ENCODE measurements around the gene FAM210B.
A peak's percentile ranks its signal among the peaks of the same experiment; 100 is the strongest.
"Not testable (repeated sequence)": the region's sequence is repeated elsewhere in the genome, so short reads cannot be mapped to it uniquely, and the experiment has no call there.

FAM210B gene

GRCh38 chr20:56393653-56394052 is 34.9 kb downstream of the FAM210B start:
- no peak for DNase-seq

- DNase-seq = no peak
Observed at GRCh38 chr20:56395166-56395565, 36.4 kb downstream of the FAM210B start.

- peak; percentile 73 for DNase-seq
Observed at GRCh38 chr20:56400001-56400640, 41.3 kb downstream of the FAM210B start.

GRCh38 chr20:56403465-56403864 is 44.7 kb downstream of the FAM210B start:
- DNase-seq = no peak

GRCh38 chr20:56405356-56405755 is 46.6 kb downstream of the FAM210B start:
- not testable (repeated sequence) for DNase-seq

GRCh38 chr20:56406910-56407309 is 48.1 kb downstream of the FAM210B start:
- no peak for DNase-seq

- DNase-seq = no peak
Observed at GRCh38 chr20:56409521-56409920, 50.7 kb downstream of the FAM210B start.

GRCh38 chr20:56409956-56410355 is 51.2 kb downstream of the FAM210B start:
- DNase-seq = no peak

- DNase-seq = not testable (repeated sequence)
Observed at GRCh38 chr20:56411287-56411686, 52.5 kb downstream of the FAM210B start.

- DNase-seq = peak; percentile 43
Observed at GRCh38 chr20:56411759-56412472, 53.1 kb downstream of the FAM210B start, which contains the start of gene CASS4. CASS4 (plus strand) TSS chr20:56412260; CDS start chr20:56412459, 199 bp downstream.

- DNase-seq = no peak
Observed at GRCh38 chr20:56412473-56412790, 53.7 kb downstream of the FAM210B start.

GRCh38 chr20:56412949-56413348 is 54.2 kb downstream of the FAM210B start:
- DNase-seq = no peak

- peak; percentile 78 for DNase-seq
Observed at GRCh38 chr20:56414842-56415765, 56.3 kb downstream of the FAM210B start.

- no peak for DNase-seq
Observed at GRCh38 chr20:56417402-56417801, 58.6 kb downstream of the FAM210B start.

- DNase-seq = no peak
Observed at GRCh38 chr20:56417911-56418310, 59.1 kb downstream of the FAM210B start.

All from activated CD4-positive, alpha-beta T cell treated with anti-CD3 and anti-CD28 coated beads for 48 hours (primary cell).